Vagina (tissue), 2 donors: ENCODE results near the gene TACR1. TPM values are rescaled to one million over a fixed set of nuclear protein-coding genes. Genes with fewer than 3 reads are reported as not detected.
"Not testable (repeated sequence)": the region's sequence is repeated elsewhere in the genome, so short reads cannot be mapped to it uniquely, and the experiment has no call there.

Source experiments
- DNase-seq, 2 donors: peaks; one replicate each; pipeline ENCODE4 v3.0.0-alpha.2; 2017; ENCODE audit errors: extremely low spot score in 2 of 2
- H3K27ac ChIP-seq: fragments of 200-600 bp; sonication (generic); one replicate; pipeline ENCODE4 v1.5.1; 2019
- H3K27me3 ChIP-seq: fragments of 200-600 bp; sonication (generic); one replicate; pipeline ENCODE4 v1.5.1; 2019
- H3K36me3 ChIP-seq, 2 donors: fragments of 200-600 bp; sonication (generic); one replicate each; pipeline ENCODE4 v1.5.1; 2017 to 2019
- H3K4me1 ChIP-seq: fragments of 200-600 bp; sonication (generic); one replicate; pipeline ENCODE4 v1.5.1; 2019
- H3K4me3 ChIP-seq, 2 donors: fragments of 200-600 bp; sonication (generic); 1 replicate in 1 of 2; 2 replicates in 1 of 2; pipeline ENCODE4 v1.5.1; 2016 to 2019
- H3K9me3 ChIP-seq: fragments of 200-600 bp; sonication (generic); one replicate; pipeline ENCODE4 v1.5.1; 2019
- CTCF ChIP-seq, 3 experiments: fragments of 450-650 bp in 2 of 3; fragments of 200-600 bp in 1 of 3; sonication (generic) in 1 of 3; IDR thresholded peaks; one replicate each; pipeline ENCODE4 v1.5.1; 2017 to 2019; ENCODE audit warnings: antibody characterized with exemption in 3 of 3, mild to moderate bottlenecking in 2 of 3, moderate library complexity in 2 of 3
- POLR2A ChIP-seq, 2 donors: fragments of 450-650 bp; IDR thresholded peaks; one replicate each; pipeline ENCODE4 v1.6.1; 2017; ENCODE audit warnings: antibody characterized with exemption in 2 of 2, mild to moderate bottlenecking in 2 of 2, moderate library complexity in 2 of 2
- POLR2AphosphoS5 ChIP-seq, 2 donors: sonication (generic); formaldehyde crosslinking; IDR thresholded peaks; one replicate each; pipeline ENCODE4 v1.9.0; 2017; ENCODE audit warnings: antibody characterized with exemption in 2 of 2, mild to moderate bottlenecking in 2 of 2, low read depth in 1 of 2; ENCODE audit not compliant: insufficient read depth in 1 of 2
- intact Hi-C: fragments of 100-400 bp; cut with DNase I; formaldehyde crosslinking; loops from one replicate; pipeline ENCODE4 v1.15.1; 2023
- total RNA-seq: library from RNA; depleted of rRNA; stranded (reverse); fragments of >200 nt; gene quantifications from one replicate; pipeline ENCODE4 v1.2.3, GENCODE V29; 2016

TACR1 gene
- total RNA-seq, result 8.3 TPM

- peak in 1 of 3 experiments; percentile 30 for TF ChIP-seq CTCF (IDR thresholded peaks at IDR 0.05)
- TF ChIP-seq POLR2A (IDR thresholded peaks at IDR 0.05), result no peak
- peak in 1 of 2 donors; percentile 50 for TF ChIP-seq POLR2AphosphoS5 (IDR thresholded peaks at IDR 0.05; ENCODE audit: insufficient read depth in 1 of 2, low read depth in 1 of 2)
- H3K27me3 ChIP-seq, result no peaks in the 10 kb centered on the region
- H3K4me1 ChIP-seq, result peaks cover 21% of the 10 kb centered on the region
Measured at GRCh38 chr2:75199428-75200011, at the start of gene TACR1. TACR1 (minus strand) TSS chr2:75199520; CDS start chr2:75198934, 586 bp downstream.

GRCh38 chr2:75248581-75248980 lies 49.3 kb upstream of the TACR1 start:
- H3K4me3 ChIP-seq, H3K27me3 ChIP-seq, intact Hi-C loops, H3K27ac ChIP-seq, H3K4me1 ChIP-seq, H3K36me3 ChIP-seq, H3K9me3 ChIP-seq, DNase-seq: not testable (repeated sequence)

More at GRCh38 chr2:75199428-75200011, at the start of gene TACR1:
- H3K36me3 ChIP-seq, result no peaks in the 10 kb centered on the region
- no peaks in the 10 kb centered on the region for H3K9me3 ChIP-seq
- intact Hi-C loops, result no loop called here
- H3K4me3 ChIP-seq, result peak within 1 kb of the TSS; percentile 37 to 48
- no peak for DNase-seq
- H3K27ac ChIP-seq, result peak within 1 kb of the TSS; percentile 31

GRCh38 chr2:75246441-75247167 lies 47.3 kb upstream of the TACR1 start:
- no peak overlapping the region for H3K27ac ChIP-seq
- H3K9me3 ChIP-seq, result no peaks in the 10 kb centered on the region
- no peak for TF ChIP-seq CTCF (IDR thresholded peaks at IDR 0.05)
- no peak for TF ChIP-seq POLR2AphosphoS5 (IDR thresholded peaks at IDR 0.05; ENCODE audit: insufficient read depth in 1 of 2, low read depth in 1 of 2)
- no peak for TF ChIP-seq POLR2A (IDR thresholded peaks at IDR 0.05)
- DNase-seq, result no peak
- no peaks in the 10 kb centered on the region for H3K27me3 ChIP-seq
- intact Hi-C loops, result no loop called here
- no peak overlapping the region for H3K4me3 ChIP-seq
- H3K36me3 ChIP-seq, result no peaks in the 10 kb centered on the region
- no peaks in the 10 kb centered on the region for H3K4me1 ChIP-seq

- Histone ChIP-seq H3K27ac (no peak overlapping the region), H3K36me3 (no peaks in the 10 kb centered on the region), H3K27me3 (no peaks in the 10 kb centered on the region), H3K4me1 (no peaks in the 10 kb centered on the region), H3K9me3 (no peaks in the 10 kb centered on the region), H3K4me3 (no peak overlapping the region)
- intact Hi-C loops, result no loop called here
- no peak for DNase-seq
- TF ChIP-seq POLR2AphosphoS5 (IDR thresholded peaks at IDR 0.05; ENCODE audit: insufficient read depth in 1 of 2, low read depth in 1 of 2), result no peak
Measured at GRCh38 chr2:75243219-75243618, 43.9 kb upstream of the TACR1 start.

GRCh38 chr2:75241696-75242095 lies 42.4 kb upstream of the TACR1 start:
- no peaks in the 10 kb centered on the region for H3K27me3 ChIP-seq
- H3K4me3 ChIP-seq, result no peak overlapping the region
- DNase-seq, result no peak
- H3K9me3 ChIP-seq, result no peaks in the 10 kb centered on the region
- TF ChIP-seq POLR2AphosphoS5 (IDR thresholded peaks at IDR 0.05; ENCODE audit: insufficient read depth in 1 of 2, low read depth in 1 of 2) (no peak), POLR2A (IDR thresholded peaks at IDR 0.05) (no peak), CTCF (IDR thresholded peaks at IDR 0.05) (no peak)
- no peaks in the 10 kb centered on the region for H3K36me3 ChIP-seq
- no peaks in the 10 kb centered on the region for H3K4me1 ChIP-seq
- intact Hi-C loops, result no loop called here
- H3K27ac ChIP-seq, result no peak overlapping the region

- DNase-seq, result no peak
- H3K27ac ChIP-seq, result no peak overlapping the region
- intact Hi-C loops, result no loop called here
- no peaks in the 10 kb centered on the region for H3K9me3 ChIP-seq
- H3K36me3 ChIP-seq, result no peaks in the 10 kb centered on the region
- H3K27me3 ChIP-seq, result no peaks in the 10 kb centered on the region
- no peaks in the 10 kb centered on the region for H3K4me1 ChIP-seq
- TF ChIP-seq POLR2AphosphoS5 (IDR thresholded peaks at IDR 0.05; ENCODE audit: insufficient read depth in 1 of 2, low read depth in 1 of 2), result no peak
- TF ChIP-seq POLR2A (IDR thresholded peaks at IDR 0.05), result no peak
- TF ChIP-seq CTCF (IDR thresholded peaks at IDR 0.05), result no peak
- H3K4me3 ChIP-seq, result no peak overlapping the region
Measured at GRCh38 chr2:75238670-75239330, 39.5 kb upstream of the TACR1 start.
